Coronary artery (tissue), 2 donors: ENCODE results near the gene SH2B3.
"Not testable (repeated sequence)": the region's sequence is repeated elsewhere in the genome, so short reads cannot be mapped to it uniquely, and the experiment has no call there.

ENCODE experiments used
- DNase-seq: peaks from one replicate; pipeline ENCODE4 v3.0.0-alpha.2; 2017; ENCODE audit warnings: low spot score
- H3K27ac ChIP-seq, 2 donors: fragments of 200-600 bp; sonication (generic); one replicate each; pipeline ENCODE4 v1.5.1; 2016 to 2019
- H3K4me3 ChIP-seq: fragments of 200-600 bp; sonication (generic); 2 replicates; pipeline ENCODE4 v1.5.1; 2016; ENCODE audit warnings: mild to moderate bottlenecking, moderate library complexity
- TF ChIP-seq, protein P1 (sequence below): fragments of 200-600 bp; sonication (generic); IDR thresholded peaks from one replicate; pipeline ENCODE4 v1.5.1; 2019; ENCODE audit warnings: antibody characterized with exemption

The SH2B3 gene

DNA sequence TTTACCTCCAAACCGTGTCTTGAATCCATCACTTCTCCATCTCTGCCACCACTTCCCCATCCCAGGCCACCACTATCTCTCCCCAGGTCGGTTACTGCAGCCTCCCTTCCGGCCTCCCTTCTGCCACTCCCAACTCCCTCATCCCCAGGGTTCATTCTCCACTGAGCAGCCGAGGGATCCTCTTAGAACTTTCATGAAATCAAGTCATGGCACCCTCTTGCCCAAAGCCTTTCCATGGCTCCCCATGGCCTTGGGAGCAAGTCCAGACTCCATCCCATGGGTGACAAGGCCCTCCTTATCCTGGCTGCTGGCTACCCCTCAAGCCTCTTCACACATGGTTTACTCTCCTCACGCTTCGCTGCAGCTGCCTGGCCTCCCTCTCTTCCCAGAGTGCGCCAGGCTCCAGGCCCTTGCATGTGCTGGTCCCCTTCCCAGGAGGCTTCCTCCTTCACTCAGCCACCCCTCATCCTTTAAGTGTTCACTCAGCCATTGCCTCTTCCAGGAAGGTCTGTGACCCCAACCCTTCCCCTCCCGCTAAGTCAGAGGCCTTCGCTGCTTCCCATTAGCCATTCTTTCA, 17.9 kb upstream of the SH2B3 start:
- TF ChIP-seq, protein P1, sequence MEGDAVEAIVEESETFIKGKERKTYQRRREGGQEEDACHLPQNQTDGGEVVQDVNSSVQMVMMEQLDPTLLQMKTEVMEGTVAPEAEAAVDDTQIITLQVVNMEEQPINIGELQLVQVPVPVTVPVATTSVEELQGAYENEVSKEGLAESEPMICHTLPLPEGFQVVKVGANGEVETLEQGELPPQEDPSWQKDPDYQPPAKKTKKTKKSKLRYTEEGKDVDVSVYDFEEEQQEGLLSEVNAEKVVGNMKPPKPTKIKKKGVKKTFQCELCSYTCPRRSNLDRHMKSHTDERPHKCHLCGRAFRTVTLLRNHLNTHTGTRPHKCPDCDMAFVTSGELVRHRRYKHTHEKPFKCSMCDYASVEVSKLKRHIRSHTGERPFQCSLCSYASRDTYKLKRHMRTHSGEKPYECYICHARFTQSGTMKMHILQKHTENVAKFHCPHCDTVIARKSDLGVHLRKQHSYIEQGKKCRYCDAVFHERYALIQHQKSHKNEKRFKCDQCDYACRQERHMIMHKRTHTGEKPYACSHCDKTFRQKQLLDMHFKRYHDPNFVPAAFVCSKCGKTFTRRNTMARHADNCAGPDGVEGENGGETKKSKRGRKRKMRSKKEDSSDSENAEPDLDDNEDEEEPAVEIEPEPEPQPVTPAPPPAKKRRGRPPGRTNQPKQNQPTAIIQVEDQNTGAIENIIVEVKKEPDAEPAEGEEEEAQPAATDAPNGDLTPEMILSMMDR = no peak
- no peak overlapping the region for H3K4me3 ChIP-seq
- DNase-seq = no peak
- H3K27ac ChIP-seq = no peak overlapping the region

DNA sequence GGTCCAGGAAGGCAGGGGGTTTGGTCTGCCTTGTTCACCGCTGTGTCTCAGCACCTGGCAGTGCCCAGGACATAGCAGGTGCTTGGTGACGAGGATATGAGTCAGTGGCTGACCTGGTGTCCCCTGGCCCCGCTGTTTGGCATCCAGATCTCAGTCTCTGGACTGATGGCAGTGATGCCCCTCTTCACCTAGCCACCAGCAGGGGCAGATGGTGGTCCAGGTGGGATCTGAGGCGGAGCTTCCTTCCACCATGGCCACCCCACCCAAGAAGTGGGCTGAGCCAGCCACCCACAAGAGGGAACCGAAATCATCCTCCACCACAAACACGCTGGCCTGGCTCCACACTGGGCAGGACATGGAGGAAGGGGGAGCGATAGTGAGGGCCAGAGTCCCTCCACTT, 16.1 kb upstream of the SH2B3 start:
- H3K4me3 ChIP-seq = no peak overlapping the region
- DNase-seq = no peak
- H3K27ac ChIP-seq = no peak overlapping the region
- TF ChIP-seq, protein P1 = no peak

DNA sequence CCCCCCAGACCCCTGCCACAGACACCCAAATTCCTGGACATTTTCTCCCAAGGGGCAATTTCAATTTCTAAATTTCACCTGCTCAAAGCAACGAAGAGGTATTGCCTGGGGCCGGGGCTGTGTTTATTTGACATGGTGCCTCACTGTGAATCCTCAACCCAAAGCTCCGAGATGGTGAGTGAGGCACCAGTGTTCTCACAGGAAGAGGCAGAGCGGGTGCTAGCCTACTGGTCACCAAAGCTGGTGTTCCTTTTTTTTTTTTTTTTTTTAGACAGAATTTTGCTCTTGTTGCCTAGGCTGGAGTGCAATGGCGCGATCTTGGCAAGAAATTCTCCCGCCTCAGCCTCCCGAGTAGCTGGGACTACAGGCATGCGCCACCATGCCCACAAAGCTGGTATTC, 14.8 kb upstream of the SH2B3 start:
- H3K4me3 ChIP-seq = no peak overlapping the region
- H3K27ac ChIP-seq = no peak overlapping the region
- DNase-seq = no peak
- TF ChIP-seq, protein P1 = no peak

DNA sequence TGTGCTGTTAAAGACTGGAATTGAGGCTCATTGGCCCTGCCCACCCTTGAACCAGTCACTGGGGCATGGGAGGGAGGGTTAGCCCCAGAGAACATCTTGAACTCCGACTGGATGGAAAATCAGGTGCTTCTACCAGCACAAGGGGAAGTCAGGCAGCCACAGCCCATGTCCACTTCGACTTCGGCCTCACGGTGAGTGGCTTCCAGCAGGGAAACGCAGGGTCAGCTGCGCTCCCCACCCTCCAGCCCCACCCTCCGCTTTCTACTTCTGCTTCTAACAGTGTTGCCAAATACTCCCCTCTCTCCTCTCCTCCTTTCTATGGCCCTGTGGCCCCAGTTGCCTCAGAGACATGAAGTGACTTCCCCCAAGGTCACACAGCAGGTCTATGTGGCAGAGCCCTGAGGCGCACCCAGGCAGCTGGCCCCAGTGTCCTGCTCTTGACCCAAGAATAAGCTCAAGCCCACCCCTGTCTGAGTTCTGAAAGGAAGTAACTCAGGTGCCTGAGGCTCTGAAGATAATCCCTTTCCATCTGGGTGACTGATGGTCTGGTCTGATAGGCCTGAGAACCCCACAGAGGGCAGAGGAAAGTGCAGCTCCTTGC, 11.9 kb upstream of the SH2B3 start:
- DNase-seq = no peak
- TF ChIP-seq, protein P1 = no peak
- H3K27ac ChIP-seq = peak overlapping the region in 1 of 2 donors; percentile 58
- H3K4me3 ChIP-seq = no peak overlapping the region

DNA sequence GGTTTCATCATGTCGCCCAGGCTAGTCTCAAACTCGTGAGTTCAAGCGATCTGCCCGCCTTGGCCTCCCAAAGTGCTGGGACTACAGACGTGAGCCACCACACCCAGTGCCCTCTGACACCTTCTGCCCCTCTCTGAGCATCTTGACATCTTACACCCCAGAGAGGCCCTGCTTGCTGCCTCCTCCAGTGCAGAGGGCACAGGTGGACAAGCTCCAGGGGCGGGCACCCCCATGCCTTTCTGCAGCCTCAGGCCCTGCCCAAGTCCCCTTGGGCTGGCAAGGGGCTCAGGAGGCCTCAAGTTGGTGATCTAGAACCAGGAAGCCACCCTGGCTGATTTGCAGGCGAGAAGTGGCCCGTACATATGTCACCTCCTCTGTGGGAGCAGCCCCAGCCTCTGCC, 11.2 kb upstream of the SH2B3 start:
- DNase-seq = no peak
- Histone ChIP-seq H3K4me3 (no peak overlapping the region), H3K27ac (no peak overlapping the region)
- TF ChIP-seq, protein P1 = no peak

DNA sequence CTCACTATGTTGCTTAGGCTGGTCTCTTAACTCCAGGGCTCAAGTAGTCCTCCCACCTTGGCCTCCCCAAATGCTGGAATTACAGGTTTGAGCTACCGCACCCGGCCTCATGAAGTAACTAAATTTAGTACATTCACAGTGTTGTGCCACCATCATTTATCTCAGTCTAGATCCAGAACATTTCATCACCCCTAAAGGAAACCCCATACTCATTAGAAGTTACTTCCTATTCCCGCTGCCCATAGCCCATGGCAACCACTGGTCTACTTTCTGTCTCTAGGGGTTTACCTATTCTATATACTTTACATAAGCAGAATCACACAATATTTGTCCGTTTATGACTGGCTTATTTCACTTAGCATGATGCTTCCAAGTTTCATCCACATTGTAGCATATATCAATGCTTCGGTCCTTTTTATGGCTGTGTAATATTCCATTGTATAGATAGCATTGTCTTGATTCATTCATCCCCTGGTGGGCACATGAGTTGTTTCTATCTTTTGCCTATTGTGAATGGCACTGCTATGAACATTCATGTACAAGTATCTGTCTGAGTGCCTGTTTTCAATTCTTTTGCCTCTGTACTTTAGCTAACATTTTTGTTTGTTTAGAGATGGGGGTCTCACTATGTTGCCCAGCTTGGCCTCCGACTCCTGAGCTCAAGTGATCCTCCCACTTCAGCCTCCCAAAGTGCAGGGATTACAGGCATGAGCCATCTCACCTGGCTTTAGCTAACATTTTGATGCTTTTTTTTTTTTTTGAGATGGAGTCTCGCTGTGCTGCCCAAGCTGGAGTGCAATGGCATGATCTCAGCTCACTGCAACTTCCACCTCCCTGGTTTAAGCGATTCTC, 10.2 kb upstream of the SH2B3 start:
- H3K27ac ChIP-seq = no peak overlapping the region
- DNase-seq = no peak
- no peak overlapping the region for H3K4me3 ChIP-seq
- TF ChIP-seq, protein P1 = no peak

DNA sequence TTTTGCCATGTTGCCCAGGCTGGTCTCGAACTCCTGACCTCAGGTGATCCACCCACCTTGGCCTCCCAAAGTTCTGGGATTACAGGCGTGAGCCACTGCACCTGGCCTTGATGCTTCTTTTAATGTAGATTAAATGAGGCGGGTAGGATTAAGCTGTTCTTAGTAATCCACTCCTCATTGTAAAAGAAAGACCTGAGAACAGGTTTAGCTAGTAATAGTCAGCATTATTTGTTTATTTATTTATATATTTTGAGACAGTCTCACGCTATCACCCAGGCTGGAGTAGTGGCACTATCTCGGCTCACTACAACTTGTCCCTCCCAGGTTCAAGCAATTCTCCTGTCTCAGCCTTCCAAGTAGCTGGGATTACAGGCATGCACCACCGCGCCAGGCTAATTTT, 9.5 kb upstream of the SH2B3 start:
- not testable (repeated sequence) for DNase-seq, H3K4me3 ChIP-seq
- H3K27ac ChIP-seq = peak overlapping the region in 1 of 2 donors; percentile 85
